ENCODE results near the gene ATP2C2. TPM values are rescaled to one million over a fixed set of nuclear protein-coding genes. Genes with fewer than 3 reads are reported as not detected.
A peak's percentile ranks its signal among the peaks of the same experiment; 100 is the strongest.

The ATP2C2 gene
- total and polyA plus RNA-seq, 9 of the 15 experiments (the other 6 are each of a cell fraction or from before 2014, with no cell fraction given), result 0.75 TPM; not detected in 8

GRCh38 chr16:84360170-84360569, 8.2 kb upstream of the ATP2C2 start:
- H3K27ac ChIP-seq (ENCODE audit: extremely low read depth, low read depth, low read length), result no peak overlapping the region
- DNase-seq (ENCODE audit: extremely low read depth in 1 of 4, low spot score in 3 of 4) (no peak), FAIRE-seq (no peak), ATAC-seq (no peak)
- no peak overlapping the region for H3K4me2 ChIP-seq (ENCODE audit: insufficient read depth, low read length)
- in situ Hi-C loops (cut with MboI) (no loop called here), intact Hi-C loops (cut with micrococcal nuclease) (no loop called here)
- H3K36me3 ChIP-seq (ENCODE audit: control insufficient read depth, insufficient read depth, low read length), result no peaks in the 10 kb centered on the region
- H3K9me1 ChIP-seq (ENCODE audit: control insufficient read depth, insufficient read depth, low read length), result no peaks in the 10 kb centered on the region
- no peak overlapping the region for H2AFZ ChIP-seq (ENCODE audit: low read depth, low read length)
- no peak overlapping the region for H3K4me3 ChIP-seq
- ChIA-PET CTCF (ENCODE audit: low intra/inter-chr PET ratio) (no interaction called here), POLR2A (no interaction called here)
- BruUV-seq (replicated peaks), result no TSS peak
- no peak overlapping the region for H3K9ac ChIP-seq (ENCODE audit: insufficient read depth in 1 of 2, low read depth in 2 of 2, low read length in 2 of 2)
- TF ChIP-seq NFE2L1 (tag; IDR thresholded peaks at IDR 0.05; ENCODE audit: borderline replicate concordance, low read depth), result no peak
- TF ChIP-seq CREM (IDR thresholded peaks at IDR 0.05; ENCODE audit: low read depth), result 0 out of 2 replicates have a peak, but pooled peaks have one; percentile 22
- no peaks in the 10 kb centered on the region for H3K79me2 ChIP-seq (ENCODE audit: control insufficient read depth, insufficient read depth, low read length)
- WGBS (ENCODE audit: insufficient coverage, low coverage, missing lambda C conversion rate), result 2% methylated on average over 15 of the region's 15 CpGs
- H3K4me1 ChIP-seq (replicated peaks in 1 of 2; ENCODE audit: control insufficient read depth in 2 of 2, insufficient read depth in 2 of 2, low read length in 2 of 2), result no peaks in the 10 kb centered on the region
- no peaks in the 10 kb centered on the region for H3K9me3 ChIP-seq (replicated peaks; ENCODE audit: control insufficient read depth, insufficient read depth, low read depth, low read length)
- peaks cover 54 to 77% of the 10 kb centered on the region in 2 experiments for H3K27me3 ChIP-seq (ENCODE audit: control insufficient read depth in 2 of 2, insufficient read depth in 2 of 2, low read length in 2 of 2)
- peaks cover 4% of the 10 kb centered on the region; the same call in 1 of the 2 replicates for H4K20me1 ChIP-seq (replicated peaks; ENCODE audit: control insufficient read depth, insufficient read depth, low read length)

- peaks cover 4% of the 10 kb centered on the region; the same call in 1 of the 2 replicates for H4K20me1 ChIP-seq (replicated peaks; ENCODE audit: control insufficient read depth, insufficient read depth, low read length)
- H3K4me3 ChIP-seq, result no peak overlapping the region
- H3K9ac ChIP-seq (ENCODE audit: insufficient read depth in 1 of 2, low read depth in 2 of 2, low read length in 2 of 2), result no peak overlapping the region
- no peaks in the 10 kb centered on the region for H3K9me3 ChIP-seq (replicated peaks; ENCODE audit: control insufficient read depth, insufficient read depth, low read depth, low read length)
- no peak for TF ChIP-seq DNMT1 (IDR thresholded peaks at IDR 0.05)
- peak; percentile 44; the same call in 1 of the 2 replicates for TF ChIP-seq PKNOX1 (IDR thresholded peaks at IDR 0.05)
- BruUV-seq (replicated peaks), result no TSS peak
- CTCF ChIA-PET (ENCODE audit: low intra/inter-chr PET ratio), result no interaction called here
- H3K4me2 ChIP-seq (ENCODE audit: insufficient read depth, low read length), result no peak overlapping the region
- H3K27me3 ChIP-seq (ENCODE audit: control insufficient read depth in 2 of 2, insufficient read depth in 2 of 2, low read length in 2 of 2), result peaks cover 56 to 81% of the 10 kb centered on the region in 2 experiments
- in situ Hi-C loops (cut with MboI), result no loop called here
- ATAC-seq (no peak), FAIRE-seq (no peak), DNase-seq (ENCODE audit: extremely low read depth in 1 of 4, low spot score in 3 of 4) (no peak)
- no peak overlapping the region for H3K27ac ChIP-seq (ENCODE audit: extremely low read depth, low read depth, low read length)
- H2AFZ ChIP-seq (ENCODE audit: low read depth, low read length), result no peak overlapping the region
- H3K4me1 ChIP-seq (replicated peaks in 1 of 2; ENCODE audit: control insufficient read depth in 2 of 2, insufficient read depth in 2 of 2, low read length in 2 of 2), result no peaks in the 10 kb centered on the region
- POLR2A ChIA-PET, result no interaction called here
- intact Hi-C loops (cut with micrococcal nuclease), result no loop called here
- no peaks in the 10 kb centered on the region for H3K79me2 ChIP-seq (ENCODE audit: control insufficient read depth, insufficient read depth, low read length)
- no peaks in the 10 kb centered on the region for H3K36me3 ChIP-seq (ENCODE audit: control insufficient read depth, insufficient read depth, low read length)
- WGBS (ENCODE audit: insufficient coverage, low coverage, missing lambda C conversion rate), result 1% methylated on average over 4 of the region's 4 CpGs
- no peaks in the 10 kb centered on the region for H3K9me1 ChIP-seq (ENCODE audit: control insufficient read depth, insufficient read depth, low read length)
Measured at GRCh38 chr16:84360748-84361147, 7.6 kb upstream of the ATP2C2 start.

Data from K562 (cell line).